ENCODE measurements around the gene TMEM150B.

Gene TMEM150B

DNA sequence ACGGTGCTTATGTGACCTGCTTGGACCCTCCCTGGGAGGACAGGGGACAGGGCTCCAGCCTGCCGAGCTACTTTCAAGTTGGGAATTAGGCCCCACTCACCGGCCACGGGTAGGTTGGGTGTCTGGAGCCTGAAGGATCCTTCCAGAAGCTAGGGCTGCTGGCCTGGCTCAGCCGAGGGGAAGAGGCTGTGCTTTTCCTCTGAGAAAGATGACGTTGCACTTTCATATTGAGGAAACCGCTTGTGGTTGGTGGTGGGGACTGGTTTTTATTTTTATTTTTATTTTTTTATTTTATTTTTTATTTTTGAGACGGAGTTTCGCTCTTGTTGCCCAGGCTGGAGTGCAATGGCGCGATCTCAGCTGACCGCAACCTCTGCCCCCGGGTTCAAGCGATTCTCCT lies at the start of gene TMEM150B:
Gene TMEM150B (minus strand): TSS at position 170 of the 400 bp plus-strand sequence. CDS start 4,305 bp downstream, outside the sequence.
- no peak for DNase-seq
- TF ChIP-seq GATA1 (IDR thresholded peaks at IDR 0.05; ENCODE audit: low read depth, low read length): no peak
- TF ChIP-seq POLR2A (IDR thresholded peaks at IDR 0.05; ENCODE audit: low read length): no peak

- no peak for TF ChIP-seq POLR2A (IDR thresholded peaks at IDR 0.05; ENCODE audit: low read length)
- TF ChIP-seq GATA1 (IDR thresholded peaks at IDR 0.05; ENCODE audit: low read depth, low read length): no peak
- DNase-seq: no peak
Measured at GRCh38 chr19:55373993-55374757, 49.0 kb upstream of the TMEM150B start.

DNA sequence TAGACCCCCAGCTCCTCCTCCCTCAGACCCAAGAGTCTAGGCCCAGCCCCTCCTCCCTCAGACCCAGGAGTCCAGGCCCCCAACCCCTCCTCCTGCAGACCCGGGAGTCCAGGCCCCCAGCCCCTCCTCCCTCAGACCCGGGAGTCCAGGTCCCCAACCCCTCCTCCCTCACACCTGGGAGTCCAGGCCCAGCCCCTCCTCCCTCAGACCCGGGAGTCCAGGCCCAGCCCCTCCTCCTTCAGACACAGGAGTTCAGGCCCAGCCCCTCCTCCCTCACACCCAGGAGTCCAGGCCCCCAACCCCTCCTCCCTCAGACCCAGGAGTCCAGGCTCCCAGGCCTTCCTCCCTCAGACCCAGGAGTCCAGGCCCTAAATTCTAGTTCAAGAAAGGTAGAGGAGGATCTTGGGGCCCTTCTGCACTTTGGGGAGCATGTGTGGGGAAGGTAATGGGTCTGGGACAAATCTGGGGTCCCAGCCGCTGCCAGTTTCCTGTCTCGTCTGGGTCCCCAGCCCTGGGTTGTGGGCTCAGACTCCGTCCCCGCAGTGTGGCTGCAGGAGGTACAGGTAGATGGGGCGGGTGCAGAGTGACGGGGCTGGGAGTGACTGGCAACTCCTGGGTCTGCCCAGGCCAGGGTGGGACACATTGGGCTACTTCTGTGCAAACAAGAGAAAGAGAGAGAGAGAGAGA lies 48.3 kb upstream of the TMEM150B start:
- no peak for DNase-seq
- no peak for TF ChIP-seq POLR2A (IDR thresholded peaks at IDR 0.05; ENCODE audit: low read length)
- TF ChIP-seq GATA1 (IDR thresholded peaks at IDR 0.05; ENCODE audit: low read depth, low read length): no peak

DNA sequence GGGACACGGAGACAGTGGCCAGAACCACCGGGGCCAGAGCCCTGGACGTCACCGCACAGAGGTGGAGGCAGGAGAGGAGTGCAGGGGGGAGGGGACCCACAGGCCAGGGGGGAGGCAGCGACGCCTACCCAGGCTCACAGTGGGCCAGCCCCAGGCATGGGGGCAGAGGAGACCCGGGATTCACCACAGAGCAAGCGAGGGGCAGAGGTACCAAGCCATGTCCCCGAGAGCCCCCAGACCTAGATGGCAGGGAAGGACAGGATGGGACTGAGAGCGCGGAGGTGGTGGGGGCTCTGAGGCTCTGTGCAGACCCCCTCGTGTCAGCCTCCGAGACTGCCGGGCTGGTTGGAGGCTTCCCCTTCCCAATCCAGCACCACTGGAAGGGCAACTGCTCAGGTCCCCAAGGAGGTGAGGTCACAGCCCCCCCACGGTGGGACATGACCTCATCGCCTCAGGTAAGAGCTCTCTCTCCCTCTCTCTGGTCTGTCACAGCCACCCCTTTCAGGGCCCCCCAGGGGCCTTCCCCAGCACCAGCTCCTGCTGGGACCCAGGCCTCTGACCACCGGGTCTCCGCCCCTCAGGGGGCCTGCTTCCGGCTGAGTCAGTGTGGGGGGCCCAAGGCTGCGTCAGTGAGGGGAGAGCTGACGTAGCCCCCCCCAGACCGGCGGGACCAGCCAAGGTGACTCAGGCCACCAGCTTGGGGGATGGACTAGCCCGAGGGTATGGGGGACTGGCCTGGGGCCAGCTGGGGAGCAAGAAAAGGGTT lies 47.4 kb upstream of the TMEM150B start:
- DNase-seq: no peak
- TF ChIP-seq POLR2A (IDR thresholded peaks at IDR 0.05; ENCODE audit: low read length): no peak
- TF ChIP-seq GATA1 (IDR thresholded peaks at IDR 0.05; ENCODE audit: low read depth, low read length): no peak

- TF ChIP-seq GATA1 (IDR thresholded peaks at IDR 0.05; ENCODE audit: low read depth, low read length) (no peak), POLR2A (IDR thresholded peaks at IDR 0.05; ENCODE audit: low read length) (no peak)
Measured at GRCh38 chr19:55370305-55370988, 45.3 kb upstream of the TMEM150B start, which contains the start of gene IL11. Gene IL11 (minus strand): TSS chr19:55370463. CDS start chr19:55370310, 153 bp downstream.

GRCh38 chr19:55369653-55370304 lies 44.6 kb upstream of the TMEM150B start:
- TF ChIP-seq POLR2A (IDR thresholded peaks at IDR 0.05; ENCODE audit: low read length): no peak
- TF ChIP-seq GATA1 (IDR thresholded peaks at IDR 0.05; ENCODE audit: low read depth, low read length): no peak
- no peak for DNase-seq

More at GRCh38 chr19:55370305-55370988, 45.3 kb upstream of the TMEM150B start, which contains the start of gene IL11:
- DNase-seq: no peak

GRCh38 chr19:55368701-55369563 lies 43.8 kb upstream of the TMEM150B start:
- TF ChIP-seq GATA1 (IDR thresholded peaks at IDR 0.05; ENCODE audit: low read depth, low read length) (no peak), POLR2A (IDR thresholded peaks at IDR 0.05; ENCODE audit: low read length) (no peak)
- DNase-seq: no peak

GRCh38 chr19:55368106-55368505 lies 43.0 kb upstream of the TMEM150B start:
- no peak for DNase-seq
- TF ChIP-seq POLR2A (IDR thresholded peaks at IDR 0.05; ENCODE audit: low read length) (no peak), GATA1 (IDR thresholded peaks at IDR 0.05; ENCODE audit: low read depth, low read length) (no peak)

GRCh38 chr19:55366790-55367189 lies 41.6 kb upstream of the TMEM150B start:
- TF ChIP-seq GATA1 (IDR thresholded peaks at IDR 0.05; ENCODE audit: low read depth, low read length) (no peak), POLR2A (IDR thresholded peaks at IDR 0.05; ENCODE audit: low read length) (no peak)
- DNase-seq: no peak

GRCh38 chr19:55365964-55366363 lies 40.8 kb upstream of the TMEM150B start:
- DNase-seq: no peak
- TF ChIP-seq GATA1 (IDR thresholded peaks at IDR 0.05; ENCODE audit: low read depth, low read length) (no peak), POLR2A (IDR thresholded peaks at IDR 0.05; ENCODE audit: low read length) (no peak)

GRCh38 chr19:55365245-55365644 lies 40.1 kb upstream of the TMEM150B start:
- TF ChIP-seq GATA1 (IDR thresholded peaks at IDR 0.05; ENCODE audit: low read depth, low read length): no peak
- TF ChIP-seq POLR2A (IDR thresholded peaks at IDR 0.05; ENCODE audit: low read length): no peak
- no peak for DNase-seq
